BLaER1 (cell line): ENCODE measurements around the gene IL7R.
A peak's percentile ranks its signal among the peaks of the same experiment; 100 is the strongest.

Experiments
- H3K27ac ChIP-seq: shearing (Covaris generic); formaldehyde crosslinking; 2 replicates; pipeline ENCODE4 v1.8.1; 2022
- H3K27me3 ChIP-seq: shearing (Covaris generic); formaldehyde crosslinking; 2 replicates; pipeline ENCODE4 v1.8.1; 2022
- H3K36me3 ChIP-seq: shearing (Covaris generic); formaldehyde crosslinking; 2 replicates; pipeline ENCODE4 v1.8.1; 2022
- H3K4me1 ChIP-seq: shearing (Covaris generic); formaldehyde crosslinking; 2 replicates; pipeline ENCODE4 v1.8.1; 2022
- H3K4me2 ChIP-seq: shearing (Covaris generic); formaldehyde crosslinking; 2 replicates; pipeline ENCODE4 v1.8.1; 2022
- H3K4me3 ChIP-seq: shearing (Covaris generic); formaldehyde crosslinking; 2 replicates; pipeline ENCODE4 v1.8.1; 2022
- H3K9ac ChIP-seq: shearing (Covaris generic); formaldehyde crosslinking; 2 replicates; pipeline ENCODE4 v1.8.1; 2022
- H3K9me3 ChIP-seq: shearing (Covaris generic); formaldehyde crosslinking; 2 replicates; pipeline ENCODE4 v1.8.1; 2022
- H4K20me1 ChIP-seq: shearing (Covaris generic); formaldehyde crosslinking; 2 replicates; pipeline ENCODE4 v1.8.1; 2022
- Cebpa-rat ChIP-seq: shearing (Covaris generic); IDR thresholded peaks from 2 replicates; pipeline ENCODE4 v1.8.1; 2022

Gene IL7R

GRCh38 chr5:35856765-35857351, at the start of gene IL7R:
IL7R (plus strand) TSS chr5:35856891; CDS start chr5:35856978, 87 bp downstream.
- no peak for TF ChIP-seq Cebpa-rat
- Histone ChIP-seq H3K4me2 (peak within 1 kb of the TSS; percentile 93), H3K27ac (peak within 1 kb of the TSS; percentile 99), H4K20me1 (no peaks in the 10 kb centered on the region), H3K36me3 (peaks cover 33% of the 10 kb centered on the region), H3K9me3 (no peaks in the 10 kb centered on the region), H3K9ac (peak within 1 kb of the TSS; percentile 100), H3K27me3 (no peaks in the 10 kb centered on the region), H3K4me3 (peak within 1 kb of the TSS; percentile 82), H3K4me1 (peaks cover 43% of the 10 kb centered on the region)

DNA sequence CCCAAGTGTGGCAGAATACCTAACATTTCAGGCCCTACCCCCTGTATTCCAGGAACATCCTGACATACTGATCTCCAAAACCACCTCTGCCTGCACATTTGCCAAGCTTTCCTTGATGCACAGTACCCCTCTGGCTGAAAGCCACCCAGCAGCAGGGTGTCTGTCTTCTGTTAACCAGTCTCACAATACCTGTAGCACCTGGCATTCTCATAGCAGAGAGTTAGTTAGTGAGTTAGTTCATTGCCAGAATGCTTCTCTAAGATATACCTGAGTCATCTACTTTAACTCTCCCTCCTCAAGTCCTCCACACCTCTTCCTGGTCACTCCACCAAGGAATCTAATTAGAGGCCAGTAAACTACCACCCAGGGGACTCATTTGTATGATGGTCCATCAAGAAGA, 46.1 kb upstream of the IL7R start:
- H3K27me3 ChIP-seq = no peaks in the 10 kb centered on the region
- H3K9me3 ChIP-seq = no peaks in the 10 kb centered on the region
- no peaks in the 10 kb centered on the region for H4K20me1 ChIP-seq
- no peak overlapping the region for H3K4me2 ChIP-seq
- no peak overlapping the region for H3K4me3 ChIP-seq
- TF ChIP-seq Cebpa-rat = no peak
- no peaks in the 10 kb centered on the region for H3K36me3 ChIP-seq
- H3K27ac ChIP-seq = no peak overlapping the region
- H3K4me1 ChIP-seq = no peaks in the 10 kb centered on the region
- no peak overlapping the region for H3K9ac ChIP-seq

DNA sequence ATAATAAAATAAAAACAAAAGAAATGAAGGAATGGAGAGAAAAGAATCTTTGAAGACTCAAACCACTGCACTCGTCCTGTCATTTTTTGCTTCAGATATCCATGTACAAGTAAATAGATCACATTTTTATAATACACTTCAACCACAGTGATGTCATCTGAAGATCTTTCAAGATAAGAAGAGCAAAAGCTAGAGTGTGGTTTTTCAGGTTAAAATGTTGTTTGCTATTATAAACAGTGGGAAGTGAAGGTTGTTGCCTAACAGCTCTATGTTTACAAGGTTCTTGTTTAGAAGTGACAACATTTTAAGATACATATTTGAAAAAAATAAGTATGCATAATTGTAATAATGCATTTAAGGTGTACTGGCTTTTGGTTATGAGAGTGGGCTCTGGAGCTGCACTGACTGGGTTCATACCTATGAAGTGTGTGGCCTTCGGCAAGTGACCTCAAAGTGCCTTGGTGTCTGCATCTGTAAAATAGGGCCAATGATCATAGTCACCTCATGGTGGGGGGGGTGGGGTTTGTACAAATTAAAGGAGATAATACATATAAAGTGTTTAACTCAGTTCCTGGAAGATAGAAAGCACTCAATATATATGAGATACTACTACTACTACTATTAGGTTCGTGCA, 45.5 kb upstream of the IL7R start:
- Histone ChIP-seq H3K36me3 (no peaks in the 10 kb centered on the region), H3K9ac (no peak overlapping the region), H3K4me2 (no peak overlapping the region), H3K4me1 (no peaks in the 10 kb centered on the region), H3K9me3 (no peaks in the 10 kb centered on the region), H3K27me3 (no peaks in the 10 kb centered on the region), H4K20me1 (no peaks in the 10 kb centered on the region), H3K4me3 (no peak overlapping the region), H3K27ac (no peak overlapping the region)
- no peak for TF ChIP-seq Cebpa-rat

DNA sequence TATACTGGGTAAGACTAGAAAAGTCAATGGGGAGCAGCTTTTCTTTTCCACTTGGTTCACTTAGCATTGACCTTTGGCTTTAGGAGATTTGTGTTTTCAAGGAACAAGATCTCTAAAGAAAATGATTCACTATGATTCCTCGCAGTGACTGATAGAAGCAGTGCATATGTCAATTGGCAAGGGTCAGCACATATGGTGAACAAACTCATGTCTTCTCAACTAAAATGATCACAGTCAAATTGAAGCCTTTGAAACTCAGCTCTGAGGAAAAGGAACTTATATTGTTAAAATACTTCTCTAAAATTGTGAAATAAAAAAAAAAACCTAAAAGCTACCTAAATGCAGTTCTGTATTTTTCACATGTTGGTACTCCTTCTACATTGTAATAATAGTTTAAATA, 43.2 kb upstream of the IL7R start:
- no peak overlapping the region for H3K9ac ChIP-seq
- H3K9me3 ChIP-seq = no peaks in the 10 kb centered on the region
- H4K20me1 ChIP-seq = no peaks in the 10 kb centered on the region
- H3K4me1 ChIP-seq = no peaks in the 10 kb centered on the region
- no peak overlapping the region for H3K4me3 ChIP-seq
- no peaks in the 10 kb centered on the region for H3K36me3 ChIP-seq
- H3K4me2 ChIP-seq = no peak overlapping the region
- H3K27ac ChIP-seq = no peak overlapping the region
- TF ChIP-seq Cebpa-rat = no peak
- no peaks in the 10 kb centered on the region for H3K27me3 ChIP-seq

- no peak for TF ChIP-seq Cebpa-rat
- Histone ChIP-seq H3K27ac (no peak overlapping the region), H3K4me3 (no peak overlapping the region), H3K4me2 (no peak overlapping the region), H3K4me1 (peaks cover 1% of the 10 kb centered on the region; the same call in 1 of the 2 replicates), H3K36me3 (no peaks in the 10 kb centered on the region), H3K27me3 (no peaks in the 10 kb centered on the region), H3K9me3 (0 out of 2 replicates have a peak, but pooled peaks cover under 1% of the 10 kb centered on the region), H4K20me1 (no peaks in the 10 kb centered on the region), H3K9ac (no peak overlapping the region)
These were observed 41.4 kb upstream of the IL7R start for GRCh38 chr5:35815089-35815936.

- Histone ChIP-seq H3K4me3 (no peak overlapping the region), H3K9ac (no peak overlapping the region), H3K4me1 (peaks cover 10% of the 10 kb centered on the region), H3K36me3 (no peaks in the 10 kb centered on the region), H3K4me2 (no peak overlapping the region), H3K9me3 (peaks cover 11% of the 10 kb centered on the region; the same call in 1 of the 2 replicates), H3K27me3 (no peaks in the 10 kb centered on the region), H3K27ac (no peak overlapping the region), H4K20me1 (no peaks in the 10 kb centered on the region)
- no peak for TF ChIP-seq Cebpa-rat
These were observed 39.7 kb upstream of the IL7R start for GRCh38 chr5:35816881-35817521.

- Histone ChIP-seq H3K36me3 (no peaks in the 10 kb centered on the region), H3K27ac (no peak overlapping the region), H4K20me1 (no peaks in the 10 kb centered on the region), H3K27me3 (no peaks in the 10 kb centered on the region), H3K4me2 (no peak overlapping the region), H3K4me1 (peaks cover 10% of the 10 kb centered on the region), H3K9me3 (peaks cover 16% of the 10 kb centered on the region; the same call in 1 of the 2 replicates), H3K4me3 (no peak overlapping the region), H3K9ac (no peak overlapping the region)
- no peak for TF ChIP-seq Cebpa-rat
These were observed 37.7 kb upstream of the IL7R start for GRCh38 chr5:35819026-35819425.

- peaks cover 10% of the 10 kb centered on the region for H3K4me1 ChIP-seq
- H3K36me3 ChIP-seq = no peaks in the 10 kb centered on the region
- peaks cover 20% of the 10 kb centered on the region; the same call in 1 of the 2 replicates for H3K9me3 ChIP-seq
- H4K20me1 ChIP-seq = no peaks in the 10 kb centered on the region
- H3K4me3 ChIP-seq = no peak overlapping the region
- no peaks in the 10 kb centered on the region for H3K27me3 ChIP-seq
- H3K9ac ChIP-seq = no peak overlapping the region
- H3K27ac ChIP-seq = no peak overlapping the region
- no peak overlapping the region for H3K4me2 ChIP-seq
- TF ChIP-seq Cebpa-rat = no peak
These were observed 37.0 kb upstream of the IL7R start for GRCh38 chr5:35819668-35820067.

- no peak overlapping the region for H3K4me3 ChIP-seq
- no peak overlapping the region for H3K9ac ChIP-seq
- peak overlapping the region; percentile 37 for H3K4me2 ChIP-seq
- H3K27me3 ChIP-seq = no peaks in the 10 kb centered on the region
- peaks cover 20% of the 10 kb centered on the region; the same call in 1 of the 2 replicates for H3K9me3 ChIP-seq
- H3K4me1 ChIP-seq = peaks cover 10% of the 10 kb centered on the region
- no peak for TF ChIP-seq Cebpa-rat
- H3K27ac ChIP-seq = no peak overlapping the region
- H4K20me1 ChIP-seq = no peaks in the 10 kb centered on the region
- no peaks in the 10 kb centered on the region for H3K36me3 ChIP-seq
These were observed 36.0 kb upstream of the IL7R start for GRCh38 chr5:35820735-35821134.
